SJSA1 (cell line): Measurements from ENCODE around the gene PXK. TPM values are rescaled to one million over a fixed set of nuclear protein-coding genes. Genes with fewer than 3 reads are reported as not detected.
"Not testable (repeated sequence)": the region's sequence is repeated elsewhere in the genome, so short reads cannot be mapped to it uniquely, and the experiment has no call there.

Experiments used
- DNase-seq, 2 experiments: peaks; one replicate each; pipeline ENCODE4 v3.0.0-alpha.2; 2015 to 2020; ENCODE audit warnings: low spot score in 2 of 2, low read depth in 1 of 2
- H3K27ac ChIP-seq: fragments of 250-450 bp; sonication (Bioruptor Pico); 2 replicates; pipeline ENCODE4 v1.5.1; 2020; ENCODE audit warnings: mild to moderate bottlenecking, moderate library complexity
- H3K27me3 ChIP-seq: fragments of 250-450 bp; sonication (Bioruptor Pico); replicated peaks from 2 replicates; pipeline ENCODE4 v1.5.1; 2020; ENCODE audit warnings: mild to moderate bottlenecking, moderate library complexity
- H3K36me3 ChIP-seq: fragments of 250-450 bp; sonication (Bioruptor Pico); 2 replicates; pipeline ENCODE4 v1.5.1; 2020; ENCODE audit warnings: mild to moderate bottlenecking
- H3K4me1 ChIP-seq: fragments of 250-450 bp; sonication (Bioruptor Pico); replicated peaks from 2 replicates; pipeline ENCODE4 v1.6.1; 2021; ENCODE audit warnings: mild to moderate bottlenecking
- H3K4me3 ChIP-seq: fragments of 250-450 bp; sonication (Bioruptor Pico); 2 replicates; pipeline ENCODE4 v1.5.1; 2020; ENCODE audit warnings: mild to moderate bottlenecking
- H3K9me3 ChIP-seq: fragments of 250-450 bp; sonication (Bioruptor Pico); replicated peaks from 2 replicates; pipeline ENCODE4 v1.5.1; 2020; ENCODE audit warnings: mild to moderate bottlenecking
- total RNA-seq: library from RNA; depleted of rRNA; stranded (reverse); fragments of >200 nt; shearing (Covaris generic); gene quantifications from 2 replicates; pipeline ENCODE4 v1.2.3, GENCODE V29; 2014

PXK gene
- total RNA-seq, 1 experiment from 2014 or later, result 13.3 TPM

- Histone ChIP-seq H3K4me3 (peak overlapping the region; percentile 92), H3K36me3 (peaks cover 34% of the 10 kb centered on the region), H3K4me1 (peaks cover 32% of the 10 kb centered on the region)
Measured at GRCh38 chr3:58434168-58434504, 101.4 kb downstream of the PXK start.

DNA sequence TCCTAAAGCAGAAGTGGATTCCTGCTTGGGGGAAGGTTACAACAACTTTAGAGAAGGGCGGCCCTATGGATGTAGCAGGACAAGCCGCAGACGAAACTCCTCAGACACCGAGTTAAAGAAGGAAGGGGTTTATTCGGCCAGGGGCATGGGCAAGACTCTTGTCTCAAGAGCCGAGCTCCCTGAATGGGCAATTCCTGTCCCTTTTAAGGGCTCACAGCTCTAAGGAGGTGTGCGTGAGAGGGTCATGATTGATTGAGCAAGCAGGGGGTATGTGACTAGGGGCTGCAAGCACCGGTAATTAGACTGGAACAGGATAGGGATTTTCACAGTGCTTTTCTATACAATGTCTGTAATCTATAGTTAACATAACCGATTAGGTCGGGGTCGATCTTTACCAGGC is 101.8 kb downstream of the PXK start:
- DNase-seq, result no peak
- H3K27me3 ChIP-seq, result no peaks in the 10 kb centered on the region
- H3K4me3 ChIP-seq, result no peak overlapping the region; the same call in 1 of the 2 replicates
- H3K36me3 ChIP-seq, result peaks cover 31% of the 10 kb centered on the region
- peaks cover 32% of the 10 kb centered on the region for H3K4me1 ChIP-seq
- peak overlapping the region; percentile 86 for H3K27ac ChIP-seq
- H3K9me3 ChIP-seq, result no peaks in the 10 kb centered on the region

More at GRCh38 chr3:58434168-58434504, 101.4 kb downstream of the PXK start:
- Histone ChIP-seq H3K27ac (peak overlapping the region; percentile 86), H3K27me3 (no peaks in the 10 kb centered on the region), H3K9me3 (no peaks in the 10 kb centered on the region)
- DNase-seq, result no peak

DNA sequence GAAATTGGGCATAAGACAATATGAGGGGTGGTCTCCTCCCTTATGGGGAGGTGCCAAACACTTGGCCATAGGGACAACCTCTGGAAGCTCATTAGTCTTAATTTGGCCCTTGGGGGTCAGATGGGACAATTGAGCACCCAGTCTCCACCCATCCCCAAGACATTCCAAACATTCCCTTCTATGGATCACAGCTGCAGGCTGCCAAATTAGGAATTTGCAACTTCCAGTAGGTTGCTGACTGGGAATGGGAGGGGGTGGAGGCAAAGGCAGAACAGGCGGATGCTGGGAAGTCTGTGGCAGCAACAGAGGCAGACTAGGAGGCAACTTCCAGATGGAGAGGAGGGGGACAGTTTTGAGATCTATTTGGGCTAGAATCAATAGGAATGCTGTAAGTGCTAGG is 102.3 kb downstream of the PXK start:
- H3K27ac ChIP-seq, result peak overlapping the region; percentile 86
- no peak overlapping the region for H3K4me3 ChIP-seq
- H3K4me1 ChIP-seq, result peaks cover 32% of the 10 kb centered on the region
- peak; percentile 79 to 81 for DNase-seq
- no peaks in the 10 kb centered on the region for H3K9me3 ChIP-seq
- no peaks in the 10 kb centered on the region for H3K27me3 ChIP-seq
- H3K36me3 ChIP-seq, result peaks cover 26% of the 10 kb centered on the region

GRCh38 chr3:58437276-58437675 is 104.6 kb downstream of the PXK start:
- DNase-seq, H3K27me3 ChIP-seq, H3K36me3 ChIP-seq, H3K27ac ChIP-seq, H3K9me3 ChIP-seq, H3K4me3 ChIP-seq: not testable (repeated sequence)
- H3K4me1 ChIP-seq, result peaks cover 30% of the 10 kb centered on the region

GRCh38 chr3:58440996-58441355 is 108.3 kb downstream of the PXK start:
- H3K4me3 ChIP-seq, H3K27me3 ChIP-seq, H3K9me3 ChIP-seq, H3K27ac ChIP-seq, H3K36me3 ChIP-seq, H3K4me1 ChIP-seq, DNase-seq: not testable (repeated sequence)

GRCh38 chr3:58441514-58442450 is 109.1 kb downstream of the PXK start:
- Histone ChIP-seq H3K4me1 (no peaks in the 10 kb centered on the region), H3K27ac (no peak overlapping the region), H3K27me3 (no peaks in the 10 kb centered on the region), H3K9me3 (no peaks in the 10 kb centered on the region), H3K4me3 (no peak overlapping the region), H3K36me3 (no peaks in the 10 kb centered on the region)
- DNase-seq, result no peak

- no peak overlapping the region for H3K4me3 ChIP-seq
- H3K27ac ChIP-seq, result no peak overlapping the region
- H3K27me3 ChIP-seq, result no peaks in the 10 kb centered on the region
- no peak for DNase-seq
- H3K36me3 ChIP-seq, result no peaks in the 10 kb centered on the region
- peaks cover 4% of the 10 kb centered on the region; the same call in 1 of the 2 replicates for H3K9me3 ChIP-seq
- no peaks in the 10 kb centered on the region for H3K4me1 ChIP-seq
Measured at GRCh38 chr3:58452176-58452575, 119.5 kb downstream of the PXK start.

DNA sequence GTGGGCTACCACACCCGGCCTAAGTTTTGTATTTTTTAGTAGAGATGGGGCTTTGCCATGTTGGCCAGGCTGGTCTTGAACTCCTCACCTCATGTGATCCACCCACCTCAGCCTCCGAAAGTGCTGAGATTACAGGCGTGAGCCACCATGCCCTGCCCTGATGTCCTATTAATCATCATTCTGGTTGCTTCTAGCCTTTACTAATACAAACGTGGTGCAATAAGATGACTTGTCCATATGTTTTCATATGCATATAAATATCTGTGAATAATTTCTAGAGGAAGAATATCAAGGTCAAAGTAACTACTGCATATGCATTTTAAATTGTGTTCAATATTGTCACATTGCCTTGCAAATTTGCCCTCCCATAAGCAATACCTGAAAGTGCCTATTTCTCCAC is 126.5 kb downstream of the PXK start:
- no peaks in the 10 kb centered on the region for H3K36me3 ChIP-seq
- no peaks in the 10 kb centered on the region for H3K9me3 ChIP-seq
- no peak for DNase-seq
- H3K27me3 ChIP-seq, result no peaks in the 10 kb centered on the region
- H3K4me3 ChIP-seq, result no peak overlapping the region
- no peak overlapping the region for H3K27ac ChIP-seq
- 0 out of 2 replicates have a peak, but pooled peaks cover 6% of the 10 kb centered on the region for H3K4me1 ChIP-seq

GRCh38 chr3:58462829-58463180 is 130.1 kb downstream of the PXK start:
- Histone ChIP-seq H3K27me3 (no peaks in the 10 kb centered on the region), H3K4me3 (no peak overlapping the region), H3K36me3 (no peaks in the 10 kb centered on the region), H3K9me3 (no peaks in the 10 kb centered on the region), H3K4me1 (0 out of 2 replicates have a peak, but pooled peaks cover 6% of the 10 kb centered on the region), H3K27ac (no peak overlapping the region)
- DNase-seq, result no peak

DNA sequence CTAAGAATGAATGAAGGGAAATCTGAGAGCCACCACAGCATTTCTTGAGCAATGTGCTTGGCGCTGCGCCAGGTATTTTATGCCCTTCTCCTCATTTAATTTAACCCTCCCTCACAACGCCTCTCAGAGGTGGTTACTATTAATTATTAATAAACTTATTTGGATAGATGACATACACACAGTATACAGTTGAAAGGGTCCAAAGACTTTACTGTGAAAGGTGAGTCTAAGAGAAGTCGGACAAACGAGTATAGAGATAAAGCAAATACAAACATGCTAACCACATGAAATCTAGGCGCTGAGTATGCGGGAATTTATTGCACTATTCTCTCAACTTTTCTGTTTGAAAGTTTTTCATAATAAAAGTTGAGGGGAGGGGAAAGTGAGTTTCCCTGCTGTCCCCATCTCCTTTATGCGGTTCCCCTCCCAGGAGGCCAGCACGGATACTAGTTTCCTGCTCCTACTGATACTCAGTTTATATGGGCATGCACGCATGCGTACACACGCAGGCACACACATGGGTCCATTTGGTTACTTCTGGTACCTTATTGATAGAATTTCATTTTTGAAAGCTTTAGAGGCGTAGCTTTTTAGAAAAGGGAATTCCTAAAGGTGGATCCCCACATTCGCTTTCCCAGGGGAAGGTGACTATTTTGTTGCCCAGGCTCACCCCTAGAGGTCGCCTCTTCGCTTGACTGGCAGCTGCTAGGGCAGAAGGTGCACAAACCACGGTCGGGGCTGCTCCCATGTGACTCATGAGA is 130.7 kb downstream of the PXK start:
- Histone ChIP-seq H3K4me3 (no peak overlapping the region), H3K27ac (no peak overlapping the region), H3K4me1 (0 out of 2 replicates have a peak, but pooled peaks cover 6% of the 10 kb centered on the region), H3K27me3 (no peaks in the 10 kb centered on the region), H3K36me3 (no peaks in the 10 kb centered on the region), H3K9me3 (no peaks in the 10 kb centered on the region)
- peak; percentile 56 to 83 for DNase-seq

DNA sequence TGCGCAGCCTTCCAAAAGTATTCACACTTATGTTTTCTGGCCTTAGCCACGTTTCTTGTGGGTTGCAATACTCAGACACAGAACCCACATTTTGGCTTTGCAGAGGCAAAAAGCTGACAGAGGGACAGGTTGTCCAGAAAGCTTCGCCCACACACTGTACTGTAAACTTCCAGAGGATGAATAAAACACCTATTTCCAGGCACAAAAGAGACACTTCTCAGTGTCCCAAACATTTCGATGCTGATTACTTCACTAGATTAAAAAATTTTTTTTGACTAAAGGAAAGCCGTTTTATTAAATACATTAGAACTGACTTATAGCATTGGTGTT is 131.2 kb downstream of the PXK start:
- no peaks in the 10 kb centered on the region for H3K9me3 ChIP-seq
- DNase-seq, result no peak
- no peaks in the 10 kb centered on the region for H3K36me3 ChIP-seq
- H3K4me1 ChIP-seq, result 0 out of 2 replicates have a peak, but pooled peaks cover 6% of the 10 kb centered on the region
- H3K27me3 ChIP-seq, result no peaks in the 10 kb centered on the region
- H3K27ac ChIP-seq, result no peak overlapping the region
- H3K4me3 ChIP-seq, result no peak overlapping the region

DNA sequence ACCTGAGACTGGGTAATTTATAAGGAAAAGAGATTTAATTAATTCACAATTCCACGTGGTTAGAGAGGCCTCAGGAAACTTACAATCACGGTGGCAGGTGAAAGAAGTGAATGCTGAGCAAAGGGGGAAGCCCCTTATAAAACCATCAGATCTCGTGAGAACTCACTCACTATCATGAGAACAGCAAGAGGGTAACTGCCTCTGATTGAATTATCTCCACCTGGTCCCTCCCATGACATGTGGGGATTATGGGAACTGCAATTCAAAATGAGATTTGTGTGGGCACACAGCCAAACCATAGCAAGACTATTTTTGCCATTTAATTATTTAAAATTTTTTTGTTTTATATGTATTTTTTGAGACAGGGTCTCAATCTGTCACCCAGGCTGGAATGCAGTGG is 132.2 kb downstream of the PXK start:
- H3K27me3 ChIP-seq, result no peaks in the 10 kb centered on the region
- peaks cover 8% of the 10 kb centered on the region; the same call in 1 of the 2 replicates for H3K4me1 ChIP-seq
- no peak overlapping the region for H3K4me3 ChIP-seq
- DNase-seq, result no peak
- no peaks in the 10 kb centered on the region for H3K9me3 ChIP-seq
- no peaks in the 10 kb centered on the region for H3K36me3 ChIP-seq
- no peak overlapping the region for H3K27ac ChIP-seq

GRCh38 chr3:58466899-58467563 is 134.3 kb downstream of the PXK start:
- Histone ChIP-seq H3K4me1 (peaks cover 29% of the 10 kb centered on the region), H3K9me3 (no peaks in the 10 kb centered on the region), H3K4me3 (no peak overlapping the region), H3K27ac (no peak overlapping the region), H3K36me3 (no peaks in the 10 kb centered on the region), H3K27me3 (no peaks in the 10 kb centered on the region)
- no peak for DNase-seq

DNA sequence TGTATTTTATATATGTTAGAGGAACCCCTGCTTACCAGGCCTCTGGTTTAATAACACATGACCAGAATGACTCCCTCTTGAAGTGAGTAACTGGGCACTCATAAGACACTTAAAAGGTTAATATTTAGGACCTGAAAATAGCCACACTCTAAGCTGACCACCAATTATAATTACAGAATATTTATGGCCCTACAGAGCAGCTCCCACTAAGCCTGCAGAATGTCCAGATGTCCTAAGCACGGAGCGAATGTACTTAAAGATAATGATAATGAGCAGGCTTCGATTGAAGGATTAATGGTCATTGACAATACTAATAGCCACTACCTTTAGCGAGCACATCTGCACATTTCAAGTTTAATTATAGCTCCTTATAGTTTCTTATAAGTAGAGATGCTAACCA is 136.4 kb downstream of the PXK start:
- Histone ChIP-seq H3K4me1 (peaks cover 25% of the 10 kb centered on the region), H3K9me3 (no peaks in the 10 kb centered on the region)

More for the DNA sequence above, 136.4 kb downstream of the PXK start:
- Histone ChIP-seq H3K36me3 (no peaks in the 10 kb centered on the region), H3K27ac (no peak overlapping the region), H3K4me3 (no peak overlapping the region), H3K27me3 (no peaks in the 10 kb centered on the region)
- no peak for DNase-seq
